ENCODE data around the gene ITGB7.

DNA sequence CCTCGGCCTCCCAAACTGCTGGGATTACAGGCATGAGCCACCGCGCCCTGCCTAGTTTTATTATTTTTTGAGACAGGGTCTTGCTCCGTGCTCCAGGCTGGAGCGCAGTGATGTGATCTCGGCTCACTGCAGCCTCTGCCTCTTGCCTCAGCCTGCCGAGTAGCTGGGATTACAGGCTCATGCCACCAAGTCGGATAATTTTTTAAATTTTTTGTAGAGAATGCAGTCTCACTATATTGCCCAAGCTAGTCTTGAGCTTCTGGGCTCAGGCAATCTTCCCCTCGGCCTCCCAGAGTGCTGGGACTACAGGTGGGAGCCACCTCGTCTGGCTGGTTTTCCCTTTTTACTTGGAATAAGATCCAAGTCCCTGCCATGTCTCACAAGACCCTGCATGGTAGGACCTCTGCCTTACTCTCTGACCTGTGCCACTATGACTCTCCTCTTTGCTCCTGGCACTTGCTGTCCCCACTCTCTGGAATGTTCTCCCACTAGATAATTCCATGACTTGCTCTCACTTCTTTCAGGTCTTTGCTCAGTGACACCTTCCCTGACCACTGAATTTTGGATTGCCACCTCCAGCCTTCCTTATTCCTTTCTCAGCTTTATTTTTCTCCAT is 32.7 kb upstream of the ITGB7 start:
- TF ChIP-seq SPI1 (IDR thresholded peaks at IDR 0.05; ENCODE audit: low read depth, low read length) (no peak), POLR2A (IDR thresholded peaks at IDR 0.05; ENCODE audit: low read depth, low read length) (no peak), POLR2AphosphoS5 (IDR thresholded peaks at IDR 0.05; ENCODE audit: low read depth, low read length) (no peak), POU2F2 (IDR thresholded peaks at IDR 0.05; ENCODE audit: low read depth, low read length) (no peak), PAX5 (IDR thresholded peaks at IDR 0.05; ENCODE audit: insufficient read depth, low read length, severe bottlenecking) (no peak), TAF1 (IDR thresholded peaks at IDR 0.05; ENCODE audit: low read depth, low read length) (no peak)

All from GM12891 (cell line).